HEK293 (cell line): ENCODE results near the gene COMMD6.

Source experiments
- CTCF ChIA-PET: fragments of 350-600 bp; formaldehyde crosslinking; extraction: SDS; loops from one replicate; lab custom pipeline; 2021; ENCODE audit warnings: antibody characterized with exemption; lab: Yijun Ruan, JAX
- POLR2A ChIA-PET: fragments of 300-600 bp; formaldehyde crosslinking; extraction: SDS; loops from one replicate; lab custom pipeline; 2020; ENCODE audit warnings: antibody characterized with exemption, inconsistent platforms; lab: Yijun Ruan, JAX
- H3K27ac ChIP-seq: fragments of 200-500 bp; sonication (Bioruptor generic); 2 replicates; pipeline ENCODE4 v1.5.1; 2014; ENCODE audit warnings: low read depth, low read length, control low read depth, inconsistent platforms; ENCODE audit errors: extremely low read depth
- H3K36me3 ChIP-seq, 2 experiments: fragments of 200-500 bp in 1 of 2; sonication (Bioruptor generic) in 1 of 2; 1 replicate in 1 of 2; 2 replicates in 1 of 2; pipeline ENCODE4 v1.5.1; 2014 to 2017; ENCODE audit warnings: inconsistent platforms in 2 of 2, low read length in 2 of 2; ENCODE audit not compliant: control insufficient read depth in 2 of 2, insufficient read depth in 1 of 2
- H3K4me1 ChIP-seq: fragments of 200-500 bp; sonication (Bioruptor generic); 2 replicates; pipeline ENCODE4 v1.5.1; 2014; ENCODE audit warnings: mild to moderate bottlenecking, low read length, inconsistent platforms; ENCODE audit not compliant: control insufficient read depth, insufficient read depth
- H3K4me3 ChIP-seq: 2 replicates; pipeline ENCODE4 v1.5.1; 2011; ENCODE audit warnings: low read depth, mild to moderate bottlenecking, control low read depth, low read length, moderate library complexity
- H3K9me3 ChIP-seq: fragments of 200-500 bp; sonication (Bioruptor generic); 2 replicates; pipeline ENCODE4 v1.5.1; 2014; ENCODE audit warnings: low read depth, low read length, inconsistent platforms; ENCODE audit not compliant: control insufficient read depth, insufficient read depth
- BCL11B ChIP-seq: fragments of 450-650 bp; formaldehyde crosslinking; IDR thresholded peaks from 2 replicates; pipeline ENCODE4 v1.5.1; 2016; ENCODE audit warnings: low read depth, missing biosample characterization, missing genetic modification characterization
- EGR2 ChIP-seq: fragments of 450-650 bp; formaldehyde crosslinking; IDR thresholded peaks from 2 replicates; pipeline ENCODE4 v1.5.1; 2016; ENCODE audit warnings: low read depth, missing biosample characterization, missing genetic modification characterization
- INSM2 ChIP-seq: fragments of 450-650 bp; formaldehyde crosslinking; IDR thresholded peaks from 2 replicates; pipeline ENCODE4 v1.5.1; 2016; ENCODE audit warnings: missing biosample characterization, missing genetic modification characterization
- KLF16 ChIP-seq: fragments of 450-650 bp; formaldehyde crosslinking; IDR thresholded peaks from 2 replicates; pipeline ENCODE4 v1.5.1; 2017; ENCODE audit warnings: missing biosample characterization, missing genetic modification characterization
- KLF7 ChIP-seq: fragments of 450-650 bp; formaldehyde crosslinking; IDR thresholded peaks from 2 replicates; pipeline ENCODE4 v1.5.1; 2016; ENCODE audit warnings: missing biosample characterization, missing genetic modification characterization, borderline replicate concordance
- KLF8 ChIP-seq: fragments of 450-650 bp; formaldehyde crosslinking; IDR thresholded peaks from 2 replicates; pipeline ENCODE4 v1.5.1; 2016; ENCODE audit warnings: missing biosample characterization, missing genetic modification characterization
- KLF9 ChIP-seq: fragments of 450-650 bp; formaldehyde crosslinking; IDR thresholded peaks from 2 replicates; pipeline ENCODE4 v1.5.1; 2016; ENCODE audit warnings: missing biosample characterization, missing genetic modification characterization, low read depth
- MYNN ChIP-seq: fragments of 450-650 bp; formaldehyde crosslinking; IDR thresholded peaks from 2 replicates; pipeline ENCODE4 v1.5.1; 2016; ENCODE audit warnings: missing biosample characterization, missing genetic modification characterization, borderline replicate concordance
- OVOL3 ChIP-seq: fragments of 450-650 bp; formaldehyde crosslinking; IDR thresholded peaks from 2 replicates; pipeline ENCODE4 v1.5.1; 2016; ENCODE audit warnings: missing biosample characterization, missing genetic modification characterization
- PRDM6 ChIP-seq: fragments of 450-650 bp; formaldehyde crosslinking; IDR thresholded peaks from 2 replicates; pipeline ENCODE4 v1.5.1; 2017; ENCODE audit warnings: missing biosample characterization, missing genetic modification characterization
- ZBTB6 ChIP-seq: fragments of 450-650 bp; formaldehyde crosslinking; IDR thresholded peaks from 2 replicates; pipeline ENCODE4 v1.5.1; 2017; ENCODE audit warnings: missing biosample characterization, missing genetic modification characterization
- ZFP41 ChIP-seq: fragments of 450-650 bp; formaldehyde crosslinking; IDR thresholded peaks from 2 replicates; pipeline ENCODE4 v1.5.1; 2016; ENCODE audit warnings: missing biosample characterization, missing genetic modification characterization, borderline replicate concordance
- ZNF114 ChIP-seq: fragments of 450-650 bp; formaldehyde crosslinking; IDR thresholded peaks from 2 replicates; pipeline ENCODE4 v1.5.0; 2017; ENCODE audit warnings: missing biosample characterization, missing genetic modification characterization
- ZNF16 ChIP-seq: fragments of 450-650 bp; formaldehyde crosslinking; IDR thresholded peaks from 2 replicates; pipeline ENCODE4 v1.5.1; 2016; ENCODE audit warnings: low read depth, missing biosample characterization, missing genetic modification characterization
- ZNF239 ChIP-seq: fragments of 450-650 bp; formaldehyde crosslinking; IDR thresholded peaks from 2 replicates; pipeline ENCODE4 v1.5.1; 2016; ENCODE audit warnings: missing biosample characterization, missing genetic modification characterization
- ZNF280C ChIP-seq: fragments of 450-650 bp; formaldehyde crosslinking; IDR thresholded peaks from 2 replicates; pipeline ENCODE4 v1.5.1; 2016; ENCODE audit warnings: missing biosample characterization, missing genetic modification characterization
- ZNF280D ChIP-seq: fragments of 450-650 bp; formaldehyde crosslinking; IDR thresholded peaks from 2 replicates; pipeline ENCODE4 v1.5.1; 2016; ENCODE audit warnings: missing biosample characterization, missing genetic modification characterization
- ZNF311 ChIP-seq: fragments of 450-650 bp; formaldehyde crosslinking; IDR thresholded peaks from 2 replicates; pipeline ENCODE4 v1.5.1; 2017; ENCODE audit warnings: missing biosample characterization, missing genetic modification characterization, borderline replicate concordance
- ZNF362 ChIP-seq: fragments of 450-650 bp; formaldehyde crosslinking; IDR thresholded peaks from 2 replicates; pipeline ENCODE4 v1.5.1; 2016; ENCODE audit warnings: missing biosample characterization, missing genetic modification characterization
- ZNF391 ChIP-seq: fragments of 450-650 bp; formaldehyde crosslinking; IDR thresholded peaks from 2 replicates; pipeline ENCODE4 v1.5.1; 2016; ENCODE audit warnings: low read depth, missing biosample characterization, missing genetic modification characterization, borderline replicate concordance
- ZNF501 ChIP-seq: fragments of 450-650 bp; formaldehyde crosslinking; IDR thresholded peaks from 2 replicates; pipeline ENCODE4 v1.5.1; 2016; ENCODE audit warnings: missing biosample characterization, missing genetic modification characterization
- ZNF548 ChIP-seq: fragments of 450-650 bp; formaldehyde crosslinking; IDR thresholded peaks from 2 replicates; pipeline ENCODE4 v1.5.1; 2016; ENCODE audit warnings: missing biosample characterization, missing genetic modification characterization
- ZNF624 ChIP-seq: fragments of 450-650 bp; formaldehyde crosslinking; IDR thresholded peaks from 2 replicates; pipeline ENCODE4 v1.5.1; 2017; ENCODE audit warnings: missing biosample characterization, missing genetic modification characterization
- ZNF626 ChIP-seq: fragments of 450-650 bp; sonication (Bioruptor Pico); formaldehyde crosslinking; IDR thresholded peaks from 2 replicates; pipeline ENCODE4 v1.5.1; 2018; ENCODE audit warnings: missing biosample characterization, missing genetic modification characterization, inconsistent platforms

Gene COMMD6

GRCh38 chr13:75521956-75522355 is 15.7 kb downstream of the COMMD6 start (continued):
- TF ChIP-seq ZNF239 (tag by site-specific recombination) (no peak), ZNF391 (no peak), PRDM6 (tag by site-specific recombination) (no peak), ZNF362 (no peak), ZNF626 (tag by site-specific recombination) (no peak)

- H3K4me1 ChIP-seq, result no peaks in the 10 kb centered on the region
- no peaks in the 10 kb centered on the region for H3K9me3 ChIP-seq
- no peak overlapping the region for H3K4me3 ChIP-seq
- no peak for TF ChIP-seq ZNF280C
- no peak for TF ChIP-seq KLF8
- TF ChIP-seq ZNF16 (tag by site-specific recombination), result no peak
- TF ChIP-seq KLF7, result no peak
- no peak for TF ChIP-seq ZNF311
- no peak for TF ChIP-seq ZNF548 (tag by site-specific recombination)
- TF ChIP-seq MYNN (tag by site-specific recombination), result no peak
- TF ChIP-seq ZNF280D (tag by site-specific recombination), result no peak
- no peak for TF ChIP-seq KLF9 (tag by site-specific recombination)
- TF ChIP-seq OVOL3 (tag by site-specific recombination), result no peak
- TF ChIP-seq KLF16 (tag by site-specific recombination), result no peak
- no peak for TF ChIP-seq ZNF114
- no peak for TF ChIP-seq ZNF501
- no peak for TF ChIP-seq INSM2 (tag by site-specific recombination)
- no peak for TF ChIP-seq ZBTB6 (tag by site-specific recombination)
- TF ChIP-seq ZNF624 (tag by site-specific recombination), result no peak
- no peak for TF ChIP-seq ZFP41 (tag by site-specific recombination)
- no peak for TF ChIP-seq BCL11B
- TF ChIP-seq EGR2 (tag by site-specific recombination), result no peak
- CTCF ChIA-PET, result interaction anchor here (0.6 kb wide), 1 partner anchor 14 kb away, joined by 5 read pairs; no protein-coding TSS in a partner anchor
- POLR2A ChIA-PET, result no interaction called here
- H3K27ac ChIP-seq, result no peak overlapping the region
- H3K36me3 ChIP-seq, result no peaks in the 10 kb centered on the region
Observed at GRCh38 chr13:75518439-75519088, 19.1 kb downstream of the COMMD6 start.
